NCI-H2081 treated with DMSO at 0.1 percent for 48 hours (cell line): Measurements from ENCODE around the gene SCARB2.

Experiments
- DNase-seq: peaks from one replicate; lab custom pipeline; 2025; lab: John Stamatoyannopoulos, UW

Gene SCARB2

DNA sequence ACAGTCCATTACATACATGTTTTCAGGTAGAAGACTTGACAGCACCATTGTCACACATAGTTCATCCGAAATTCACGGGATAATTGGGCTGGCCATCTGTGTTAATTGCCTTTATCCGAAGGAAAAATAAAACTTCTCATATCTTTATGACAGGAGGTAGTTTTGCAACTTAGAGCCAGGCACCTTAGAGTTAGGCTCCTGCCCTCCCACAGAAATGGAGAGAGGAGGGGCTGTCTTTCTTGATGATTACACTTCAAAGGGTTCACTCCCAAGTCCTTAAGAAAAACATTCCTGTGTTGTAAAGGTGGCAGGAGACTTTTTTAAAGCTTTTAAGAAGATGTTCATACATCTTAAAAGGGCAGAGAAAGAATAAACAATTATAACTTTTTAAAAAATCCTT, 10.5 kb upstream of the SCARB2 start:
- DNase-seq = no peak

DNA sequence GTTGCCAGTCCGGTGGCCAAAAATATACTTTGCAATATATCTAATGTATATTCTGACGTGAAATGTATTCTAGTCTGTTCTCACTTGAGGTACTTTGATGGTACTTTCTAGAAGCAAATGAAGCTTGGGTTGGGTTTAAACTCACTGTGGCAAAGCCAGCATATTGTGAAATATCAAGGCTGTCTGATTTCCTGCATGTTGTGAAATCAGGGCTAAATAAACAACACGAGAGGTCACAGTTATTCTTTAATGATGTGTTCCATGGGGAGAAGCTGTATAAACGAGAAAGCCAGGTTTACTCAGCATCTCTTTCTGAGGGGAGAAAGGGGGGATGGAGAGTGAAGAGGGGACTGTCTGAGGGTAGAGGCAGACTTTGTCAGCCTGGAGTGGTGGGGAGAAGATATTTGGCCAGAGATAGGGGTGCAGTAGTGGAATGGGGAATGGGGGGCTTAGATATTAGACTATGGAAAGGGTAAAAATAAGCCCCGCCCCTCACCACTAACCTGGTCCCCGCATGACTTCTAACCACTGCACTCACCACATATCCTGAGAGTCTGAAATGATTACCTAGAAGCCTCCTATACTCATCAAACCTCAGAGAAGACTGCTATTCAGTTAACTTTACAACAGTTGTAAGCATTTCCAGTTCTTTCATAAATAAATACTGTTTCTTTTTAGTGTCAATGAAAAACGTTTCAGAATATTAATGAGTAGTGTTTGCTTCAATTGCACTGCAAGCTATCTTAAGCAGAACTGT, 5.9 kb upstream of the SCARB2 start:
- DNase-seq = no peak

DNA sequence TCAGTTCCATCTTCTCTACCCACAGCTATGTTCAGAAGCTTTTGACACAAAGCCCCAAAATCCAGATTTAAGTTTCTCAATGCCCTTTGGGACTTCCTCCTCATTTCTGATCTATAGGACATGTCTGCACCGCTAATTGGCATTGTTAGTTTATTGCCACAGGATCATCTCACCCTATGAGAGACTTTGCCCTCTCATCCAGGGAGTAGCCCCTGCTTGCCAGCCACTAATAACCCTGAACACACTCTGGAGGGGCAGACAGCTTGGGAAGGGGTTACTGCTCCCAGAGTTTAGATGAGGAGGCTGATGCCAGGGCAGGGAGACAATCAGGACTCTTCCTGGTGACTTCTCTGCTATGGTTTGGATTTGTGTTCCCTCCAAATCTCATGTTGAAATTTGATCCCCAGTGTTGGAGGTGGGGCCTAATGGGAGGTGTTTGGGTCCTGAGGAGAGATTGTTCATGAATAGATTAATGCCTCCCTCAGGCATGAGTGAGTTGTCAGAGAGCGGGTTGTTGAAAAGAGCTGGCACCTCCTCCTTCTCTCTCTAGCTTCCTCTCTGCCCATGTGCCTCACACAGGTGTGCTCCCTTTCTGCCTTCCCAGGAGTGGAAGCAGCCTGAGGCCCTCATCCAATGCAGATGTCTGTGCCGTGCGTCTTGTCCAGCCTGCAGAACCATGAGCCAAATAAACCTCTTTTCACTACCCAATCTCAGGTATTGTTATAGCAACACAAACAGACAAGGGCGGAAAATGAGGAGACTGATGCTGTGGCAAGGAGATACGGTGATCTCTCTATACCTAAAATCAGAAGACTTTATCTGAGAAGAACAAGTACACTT, 3.6 kb upstream of the SCARB2 start:
- DNase-seq = no peak

DNA sequence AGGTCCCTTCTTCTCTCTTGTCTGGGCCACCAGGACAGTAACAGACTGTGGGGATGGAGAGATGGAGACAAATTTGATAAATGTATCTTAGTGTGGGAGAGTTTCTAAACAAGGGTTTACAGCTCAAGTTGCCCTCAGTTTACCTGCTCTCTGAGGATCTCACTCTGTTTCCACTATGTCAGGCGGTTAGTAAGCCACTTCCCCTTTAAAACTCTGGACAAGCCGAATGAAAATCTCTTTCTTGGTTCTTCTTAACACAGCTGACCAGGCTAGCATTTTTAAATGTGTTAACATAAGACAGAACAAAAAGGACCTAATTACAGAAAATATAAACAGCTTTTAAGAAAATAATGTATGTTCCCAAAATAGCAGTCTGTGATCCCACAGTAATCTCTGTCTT, 2.9 kb upstream of the SCARB2 start:
- no peak for DNase-seq

DNA sequence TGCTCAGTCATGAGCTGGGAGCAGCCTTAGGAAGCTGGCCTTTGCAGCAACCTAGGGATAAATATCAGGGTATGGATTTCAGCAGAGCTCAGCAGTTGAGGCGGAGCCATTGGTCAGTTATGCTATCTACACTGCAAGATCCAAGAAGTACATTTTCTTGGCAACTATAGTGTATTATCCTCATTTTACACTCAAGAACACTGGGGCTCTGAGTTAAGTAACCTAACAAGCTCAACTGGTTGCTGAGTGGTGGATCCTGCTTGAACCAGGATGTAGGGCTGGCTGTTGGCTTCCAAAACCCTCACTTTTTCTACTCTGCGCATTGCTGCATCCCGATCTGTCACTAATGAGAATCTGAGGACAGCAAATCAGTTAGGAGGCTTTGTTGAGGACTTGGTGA, 1.5 kb upstream of the SCARB2 start:
- no peak for DNase-seq

DNA sequence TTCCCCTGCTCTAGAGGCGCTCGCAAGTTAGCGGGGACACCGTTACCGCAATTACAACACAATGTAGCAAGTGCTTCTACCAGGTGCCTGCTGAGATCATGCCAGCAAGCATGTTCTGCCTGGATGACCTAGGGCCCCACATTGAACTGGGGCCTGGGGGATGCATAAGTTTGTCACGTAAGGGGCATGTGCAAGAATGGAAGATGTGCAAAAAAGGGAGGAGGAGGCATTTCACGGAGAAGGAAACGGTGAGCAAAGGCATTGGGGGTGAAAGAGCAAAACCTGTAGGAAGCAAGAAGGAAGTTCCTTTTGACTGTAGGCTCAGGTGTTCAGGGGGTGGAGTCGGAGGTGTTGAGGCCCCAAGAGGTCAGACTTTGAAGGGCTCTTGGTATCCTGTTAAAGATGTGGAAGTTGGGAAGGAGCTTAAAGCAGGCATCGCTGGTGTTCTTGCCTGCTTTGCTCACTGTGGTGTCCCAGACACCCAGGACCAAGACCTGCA, 602 bp upstream of the SCARB2 start:
- DNase-seq = no peak

DNA sequence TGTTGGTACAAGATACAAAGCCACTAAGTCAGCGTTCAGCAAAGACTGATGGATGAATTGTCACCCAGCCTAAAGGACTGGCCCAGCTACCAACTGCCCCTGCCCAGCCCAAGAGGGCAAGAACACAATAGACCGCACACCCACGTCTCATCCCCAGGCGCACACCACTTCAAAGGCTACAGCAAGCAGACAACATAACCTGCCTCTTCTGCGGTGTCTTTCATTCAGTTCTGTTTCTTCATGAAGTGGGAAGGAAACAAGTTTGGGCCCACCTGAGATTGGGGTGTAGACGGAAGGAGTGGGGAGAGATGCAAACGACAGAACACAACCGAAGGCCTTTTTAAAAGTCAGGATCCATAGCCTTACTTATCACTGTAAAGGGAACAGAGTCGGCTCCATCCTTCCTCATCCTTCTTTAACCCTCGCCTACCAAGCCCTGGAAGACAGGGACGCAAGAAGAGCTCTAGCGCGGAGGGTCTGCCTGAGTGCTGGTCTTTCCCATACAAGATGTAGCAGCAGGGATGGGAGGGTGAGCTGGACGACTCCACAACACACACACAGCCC, 691 bp downstream of the SCARB2 start:
- DNase-seq = no peak

DNA sequence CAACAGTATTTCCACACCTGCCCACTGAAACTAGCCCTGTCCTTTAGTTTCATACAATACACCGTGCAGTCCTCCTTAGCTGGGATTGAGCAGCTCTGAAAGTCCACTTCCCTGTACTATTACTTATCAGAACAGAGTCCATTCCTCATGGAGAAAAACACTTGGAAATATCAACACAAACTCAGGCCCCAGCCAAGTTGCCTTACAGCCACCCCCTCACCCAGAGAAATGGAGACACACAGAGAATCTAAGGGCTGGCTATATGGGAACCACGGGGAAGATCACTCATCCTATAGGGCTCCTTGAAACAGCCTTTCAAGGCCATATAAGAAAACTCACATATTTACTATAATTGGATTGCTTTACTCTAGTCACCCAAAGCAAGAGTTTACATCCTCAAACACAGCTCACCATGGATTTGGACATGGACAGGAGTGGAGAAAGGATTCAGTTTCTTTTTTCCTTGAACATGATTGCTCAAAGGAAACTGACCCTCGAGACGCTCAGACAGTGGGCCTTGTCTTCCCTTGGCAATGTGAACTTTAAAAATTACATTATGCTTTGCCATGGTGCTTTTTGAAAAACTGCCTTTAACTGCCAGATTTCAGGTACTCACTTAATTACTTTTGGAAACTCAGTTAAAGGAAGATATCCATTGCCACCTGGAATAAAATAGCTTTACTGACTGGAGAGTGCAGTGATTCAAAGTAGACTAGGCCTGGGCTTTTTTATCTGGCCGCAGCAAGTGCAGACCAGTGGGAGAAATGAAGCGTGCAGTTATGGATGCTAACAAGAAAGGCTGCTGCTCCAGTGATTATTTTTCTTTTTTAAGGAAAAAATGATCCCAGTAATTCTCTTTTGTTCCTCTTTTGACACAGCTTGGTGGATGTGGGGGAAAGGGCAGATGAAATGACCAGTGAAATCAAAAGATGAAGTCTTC, 1.6 kb downstream of the SCARB2 start:
- DNase-seq = no peak

DNA sequence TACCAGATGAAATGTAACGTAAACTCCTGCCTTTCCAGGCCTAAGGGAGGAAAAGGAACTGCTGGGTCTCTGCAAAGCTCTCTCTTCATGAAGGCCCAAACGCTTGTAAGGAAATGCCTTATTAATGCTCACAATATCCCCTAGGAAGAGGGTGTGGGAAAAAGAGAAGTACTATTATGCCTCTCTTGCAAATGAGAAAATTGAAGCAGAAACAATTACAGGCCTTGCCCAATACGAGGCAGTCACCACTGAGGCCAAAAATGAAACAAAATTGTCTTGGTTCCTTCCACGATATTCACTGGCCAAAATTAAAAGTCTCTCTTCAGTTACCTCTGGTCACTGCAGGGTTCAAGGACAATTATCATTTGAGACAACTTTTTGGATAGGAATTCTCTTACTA, 3.2 kb downstream of the SCARB2 start:
- no peak for DNase-seq

DNA sequence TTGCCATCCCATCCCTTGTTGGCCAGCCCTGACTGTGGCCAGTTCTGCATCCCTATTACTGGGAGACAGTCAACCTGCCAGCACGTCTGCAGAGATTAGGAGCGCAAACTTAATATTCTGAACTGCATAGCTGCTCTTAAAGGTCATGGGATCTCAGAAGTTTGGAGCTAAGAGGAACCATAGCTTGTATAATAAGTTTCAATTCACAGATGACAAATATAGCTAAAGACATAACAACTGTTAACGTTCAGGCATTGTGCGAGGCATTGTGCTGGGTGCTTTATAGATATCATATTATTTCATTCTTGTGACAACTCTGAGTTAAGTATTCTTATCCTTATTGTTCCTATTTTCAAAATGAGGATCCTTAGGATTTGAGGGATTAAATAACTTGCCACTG, 3.7 kb downstream of the SCARB2 start:
- no peak for DNase-seq

DNA sequence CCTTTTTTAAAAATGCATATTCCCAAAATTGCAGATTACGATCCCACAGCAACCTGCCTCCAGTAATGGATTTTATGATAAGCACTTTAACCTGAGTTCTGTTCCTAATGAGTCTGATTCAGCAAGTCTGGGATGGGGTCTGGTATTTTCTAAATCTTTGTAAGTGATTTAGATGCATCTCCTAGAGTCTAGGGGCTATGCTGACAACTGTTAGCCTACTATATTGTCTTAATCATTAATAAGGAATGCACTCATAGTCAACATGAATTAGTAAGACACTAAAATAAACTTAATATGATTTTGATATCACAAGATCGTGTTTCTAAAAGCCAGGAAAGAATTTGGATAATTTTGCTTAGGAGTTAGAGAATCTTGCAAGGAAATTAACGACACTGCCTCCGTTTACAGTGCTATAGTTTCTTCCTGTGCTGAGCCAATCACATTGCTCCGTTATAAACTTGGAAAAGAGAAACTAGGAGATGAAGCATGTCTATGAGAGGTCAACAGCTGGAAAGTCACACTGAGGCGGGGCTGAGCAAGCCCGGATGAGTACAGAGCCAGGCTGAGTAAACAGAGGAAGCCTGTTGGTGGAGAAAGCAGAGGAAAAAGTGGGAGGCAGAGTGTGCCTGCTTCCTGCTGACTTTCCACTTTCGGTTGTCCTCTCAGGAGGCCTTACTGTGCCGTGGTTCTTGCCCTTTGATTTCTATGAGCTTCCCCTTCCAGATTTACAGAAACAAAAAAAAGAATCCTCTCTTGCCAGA, 5.4 kb downstream of the SCARB2 start:
- no peak for DNase-seq

DNA sequence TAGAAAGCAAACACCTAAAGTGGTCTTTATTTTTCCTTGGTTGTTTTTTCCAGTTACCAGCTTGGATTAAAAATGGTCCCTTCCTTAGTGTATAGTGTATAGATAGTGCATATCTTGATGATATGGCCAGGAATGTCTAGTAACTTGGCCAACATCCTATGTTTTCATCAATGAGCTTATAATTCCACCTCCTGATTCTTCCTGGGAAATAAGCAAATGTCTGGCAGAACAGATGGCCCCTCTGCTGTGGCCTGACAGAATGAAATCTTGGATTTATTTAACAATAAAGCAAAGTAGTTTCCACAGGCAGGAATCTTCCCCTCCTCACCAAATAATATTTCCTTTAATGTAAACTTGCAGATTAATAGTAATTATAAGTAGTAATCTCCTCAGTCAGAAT, 6.1 kb downstream of the SCARB2 start:
- DNase-seq = no peak

DNA sequence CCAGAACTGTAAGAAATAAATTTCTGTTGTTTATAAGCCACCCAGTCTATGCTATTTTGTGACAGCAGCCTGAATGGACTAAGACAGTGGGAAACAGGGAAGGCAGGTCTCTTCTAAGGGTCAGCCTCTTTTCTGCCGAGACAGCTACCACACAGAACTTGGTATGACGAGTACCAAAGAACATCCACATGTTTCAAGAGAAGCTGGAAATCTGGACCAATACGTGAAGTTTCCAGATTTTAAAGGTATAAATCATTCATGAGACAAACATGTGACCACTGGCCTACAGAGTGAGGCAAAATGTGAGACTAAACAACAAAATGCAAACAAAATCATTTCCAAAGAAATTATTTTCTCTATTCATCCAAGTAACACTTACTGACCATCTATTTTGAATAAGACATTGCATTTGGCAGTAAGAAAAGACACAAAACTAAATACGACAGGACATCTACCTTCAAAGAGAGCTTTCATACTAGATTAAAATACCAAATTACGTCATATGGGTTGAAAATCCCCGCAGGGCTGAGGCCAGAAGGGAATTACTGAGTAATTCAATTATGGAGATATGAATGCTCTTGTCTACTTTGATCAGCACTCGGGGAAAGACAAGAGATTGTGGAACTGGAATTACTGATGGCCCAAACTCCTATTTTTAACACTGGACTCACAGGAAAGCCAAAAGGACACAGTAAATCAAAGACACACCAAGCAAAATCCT, 7.2 kb downstream of the SCARB2 start:
- no peak for DNase-seq

DNA sequence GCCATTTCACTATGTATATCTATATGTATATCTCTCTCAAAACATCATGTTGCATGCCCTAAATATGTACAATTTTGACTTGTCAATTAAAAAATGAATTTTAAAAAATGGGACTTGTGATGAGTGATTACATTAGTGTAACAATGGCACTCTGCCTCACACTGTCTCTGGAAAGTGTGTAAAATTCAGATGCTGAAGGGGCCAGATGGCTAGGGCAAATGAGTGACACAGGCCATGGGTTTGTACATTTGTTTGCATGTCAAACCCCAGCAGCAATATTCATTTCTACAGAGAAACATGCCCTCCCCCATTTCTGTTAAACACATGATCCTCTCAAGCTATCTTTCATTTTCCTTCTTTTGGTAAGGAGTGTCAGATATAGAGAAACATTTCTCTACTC, 8.1 kb downstream of the SCARB2 start:
- no peak for DNase-seq

DNA sequence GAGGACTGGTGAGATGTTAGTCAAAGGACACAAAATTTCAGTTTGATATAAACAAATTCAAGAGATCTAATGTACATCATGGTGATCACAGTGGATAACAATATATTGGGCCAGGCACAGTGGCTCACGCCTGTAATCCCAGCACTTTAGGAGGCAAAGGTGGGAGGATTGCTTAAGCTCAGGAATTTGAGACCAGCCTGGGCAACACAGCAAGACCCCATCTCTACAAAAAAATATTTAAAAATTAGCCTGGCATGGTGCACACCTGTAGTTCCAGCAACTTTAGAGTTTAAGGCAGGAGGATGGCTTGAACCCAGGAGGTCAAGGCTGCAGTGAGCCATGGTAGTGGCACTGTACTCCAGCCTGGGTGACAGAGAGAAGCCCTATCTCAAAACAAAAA, 8.7 kb downstream of the SCARB2 start:
- no peak for DNase-seq

DNA sequence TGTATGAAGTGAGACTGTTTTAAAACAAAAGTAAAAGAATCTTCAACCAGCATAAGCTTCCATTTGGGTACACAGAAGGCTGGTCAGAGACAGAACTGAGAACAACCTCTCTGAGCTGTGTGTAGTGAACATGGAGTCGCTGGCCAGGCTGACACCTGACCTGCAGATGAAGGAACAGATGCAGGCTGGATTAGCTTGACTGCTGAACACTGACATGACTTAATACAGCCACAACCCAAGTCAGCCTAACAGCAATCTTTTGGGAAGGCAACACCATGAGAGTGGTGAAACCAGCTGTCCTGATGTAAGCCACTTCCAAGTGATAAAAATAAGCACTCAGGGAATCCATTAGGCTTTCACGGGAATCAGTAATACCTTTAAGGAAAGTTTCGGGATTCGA, 10.1 kb downstream of the SCARB2 start:
- no peak for DNase-seq

DNA sequence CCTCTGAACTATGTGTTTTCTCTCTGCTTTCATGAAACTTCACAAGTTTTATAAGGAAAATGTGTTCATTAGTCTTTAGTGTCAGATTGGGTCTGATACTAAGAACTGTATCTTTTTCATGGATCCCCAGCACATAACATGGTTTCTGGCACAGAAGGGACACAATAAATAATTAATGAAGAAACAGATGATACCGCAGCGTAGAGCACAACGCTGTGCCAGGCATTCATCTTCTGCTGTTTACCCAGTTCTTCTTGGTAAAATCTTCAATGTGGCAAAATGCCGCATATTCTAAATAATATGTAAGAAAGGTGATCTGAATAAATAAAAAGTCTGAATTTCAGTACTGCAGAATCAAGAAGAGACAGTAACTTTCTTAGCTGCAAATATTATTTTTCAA, 12.3 kb downstream of the SCARB2 start:
- no peak for DNase-seq

DNA sequence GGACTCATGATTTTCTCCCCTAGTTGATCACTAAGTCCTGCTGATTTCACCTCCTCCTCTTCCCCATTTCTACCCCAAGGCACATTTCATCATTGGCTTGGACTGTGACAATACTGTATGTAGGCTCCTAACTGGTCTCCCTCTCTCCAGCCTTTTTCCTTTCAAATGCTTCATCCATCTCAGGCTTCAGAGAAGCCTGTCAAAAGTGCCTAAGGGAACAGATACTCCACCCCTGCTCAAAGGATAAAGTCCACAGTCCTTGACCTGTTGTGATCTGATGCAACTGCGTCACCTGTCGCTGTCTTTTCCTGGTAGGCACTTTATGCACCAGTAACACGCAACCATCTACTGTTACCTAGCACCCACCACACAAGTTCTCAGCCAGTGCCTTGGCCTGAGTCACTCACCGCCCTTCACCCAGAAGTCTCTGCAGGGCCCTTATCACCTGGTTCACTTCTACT, 12.8 kb downstream of the SCARB2 start:
- no peak for DNase-seq

DNA sequence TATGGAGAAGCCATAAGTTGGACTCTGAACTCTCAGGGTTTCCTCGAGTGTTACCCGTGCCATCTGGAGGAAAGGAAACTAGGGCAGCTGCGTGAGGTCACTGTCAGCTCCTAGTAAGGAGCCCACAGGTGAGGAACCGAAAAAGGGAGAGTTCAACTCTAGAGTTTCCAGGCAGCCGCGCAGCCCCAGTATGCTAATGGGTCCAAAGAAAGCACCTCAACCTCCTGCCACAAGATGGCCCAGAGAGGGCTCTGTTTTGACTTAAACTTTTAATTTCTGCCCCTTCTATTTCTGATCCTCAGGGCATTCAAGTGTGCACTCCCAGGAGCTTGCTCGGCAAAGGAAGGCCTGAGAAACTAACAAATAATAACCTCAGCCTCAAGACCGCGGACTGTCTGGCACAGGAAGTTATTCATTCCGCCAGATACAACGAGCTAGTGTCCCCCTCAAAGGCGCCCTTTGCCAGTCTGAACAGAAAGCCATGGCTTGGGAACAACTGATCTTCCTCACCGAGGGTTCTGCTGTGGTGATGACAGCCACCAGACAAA, 13.9 kb downstream of the SCARB2 start:
- no peak for DNase-seq
